GM23338 (cell line): ENCODE results near the gene NECTIN3. TPM values are rescaled to one million over a fixed set of nuclear protein-coding genes. Genes with fewer than 3 reads are reported as not detected.
A peak's percentile ranks its signal among the peaks of the same experiment; 100 is the strongest.

Source experiments
- ATAC-seq: fragments of 200-7000 bp; cut with Tn5 transposase; 3 replicates; pipeline ENCODE4 v1.9.1; 2020
- DNase-seq: peaks from one replicate; pipeline ENCODE4 v3.0.0-alpha.2; 2015; ENCODE audit warnings: low spot score
- H2AFZ ChIP-seq: fragments of 200-600 bp; sonication (generic); 2 replicates; pipeline ENCODE4 v1.8.0; 2016; ENCODE audit warnings: antibody characterized with exemption, mild to moderate bottlenecking, moderate library complexity
- H3F3A ChIP-seq: fragments of 200-600 bp; sonication (generic); replicated peaks from 2 replicates; pipeline ENCODE4 v1.8.0; 2017; ENCODE audit warnings: antibody characterized with exemption, mixed run types, low read depth
- H3K27ac ChIP-seq: fragments of 200-600 bp; sonication (generic); 2 replicates; pipeline ENCODE4 v1.6.1; 2016; ENCODE audit warnings: low read depth
- H3K27me3 ChIP-seq: fragments of 200-600 bp; sonication (generic); 2 replicates; pipeline ENCODE4 v1.8.0; 2016; ENCODE audit warnings: mild to moderate bottlenecking, mixed run types, moderate library complexity; ENCODE audit not compliant: insufficient read depth
- H3K36me3 ChIP-seq: fragments of 200-600 bp; sonication (generic); 2 replicates; pipeline ENCODE4 v1.8.0; 2016; ENCODE audit warnings: mild to moderate bottlenecking; ENCODE audit not compliant: insufficient read depth
- H3K4me1 ChIP-seq: fragments of 200-600 bp; sonication (generic); 2 replicates; pipeline ENCODE4 v1.8.0; 2016; ENCODE audit warnings: mild to moderate bottlenecking, moderate library complexity; ENCODE audit not compliant: insufficient read depth
- H3K4me2 ChIP-seq: fragments of 200-600 bp; sonication (generic); 2 replicates; pipeline ENCODE4 v1.7.1; 2017; ENCODE audit warnings: mixed run types
- H3K4me3 ChIP-seq: fragments of 200-600 bp; sonication (generic); 2 replicates; pipeline ENCODE4 v1.6.1; 2016; ENCODE audit warnings: mixed run types
- H3K79me2 ChIP-seq: fragments of 200-600 bp; sonication (generic); replicated peaks from 2 replicates; pipeline ENCODE4 v1.8.0; 2017; ENCODE audit warnings: mild to moderate bottlenecking; ENCODE audit not compliant: insufficient read depth
- H3K9me2 ChIP-seq: fragments of 200-600 bp; sonication (generic); 2 replicates; pipeline ENCODE4 v1.8.0; 2017; ENCODE audit not compliant: insufficient read depth
- H4K20me1 ChIP-seq: fragments of 200-600 bp; sonication (generic); replicated peaks from 2 replicates; pipeline ENCODE4 v1.8.0; 2017; ENCODE audit warnings: mild to moderate bottlenecking; ENCODE audit not compliant: insufficient read depth
- H3K27ac Mint-ChIP-seq: 2 replicates; pipeline ENCODE4 v1.8.0; 2020; ENCODE audit warnings: inconsistent platforms, mild to moderate bottlenecking, moderate library complexity, mixed read lengths
- H3K27me3 Mint-ChIP-seq: 3 replicates; pipeline ENCODE4 v1.8.0; 2022; ENCODE audit warnings: low read depth, mild to moderate bottlenecking, moderate library complexity, mixed read lengths, inconsistent platforms; ENCODE audit not compliant: insufficient read depth, poor library complexity
- H3K36me3 Mint-ChIP-seq: 3 replicates; pipeline ENCODE4 v1.8.0; 2021; ENCODE audit warnings: low read depth, mild to moderate bottlenecking, inconsistent platforms, moderate library complexity, mixed read lengths
- H3K4me1 Mint-ChIP-seq: 3 replicates; pipeline ENCODE4 v1.8.0; 2020; ENCODE audit warnings: mild to moderate bottlenecking, inconsistent platforms, mixed read lengths
- H3K4me3 Mint-ChIP-seq: 3 replicates; pipeline ENCODE4 v1.8.0; 2021; ENCODE audit warnings: moderate library complexity, mild to moderate bottlenecking, inconsistent platforms, mixed read lengths
- H3K9me3 Mint-ChIP-seq: 3 replicates; pipeline ENCODE4 v1.8.0; 2020; ENCODE audit warnings: moderate library complexity, mild to moderate bottlenecking, inconsistent platforms, mixed read lengths
- CREB1 ChIP-seq: fragments of 250-450 bp; sonication (Bioruptor Pico); IDR thresholded peaks from 2 replicates; pipeline ENCODE4 v1.5.0; 2020; ENCODE audit warnings: low read depth, mild to moderate bottlenecking, moderate library complexity
- EZH2 ChIP-seq: fragments of 200-600 bp; sonication (generic); IDR thresholded peaks from one replicate; pipeline ENCODE4 v1.8.0; 2017; ENCODE audit warnings: antibody characterized with exemption, mild to moderate bottlenecking, low read depth; ENCODE audit not compliant: unreplicated experiment
- POLR2AphosphoS5 ChIP-seq: IDR thresholded peaks from 2 replicates; pipeline ENCODE4 v1.6.1; 2016; ENCODE audit warnings: antibody characterized with exemption, low read depth
- STAT1 ChIP-seq: IDR thresholded peaks from one replicate; pipeline ENCODE4 v1.6.1; 2016; ENCODE audit warnings: antibody characterized with exemption; ENCODE audit not compliant: unreplicated experiment
- ZNF114 ChIP-seq: fragments of 250-450 bp; sonication (Bioruptor Pico); IDR thresholded peaks from 2 replicates; pipeline ENCODE4 v1.5.0; 2020; ENCODE audit warnings: mild to moderate bottlenecking, moderate library complexity
- ZNF462 ChIP-seq: fragments of 250-450 bp; sonication (Bioruptor Pico); IDR thresholded peaks from 2 replicates; pipeline ENCODE4 v1.5.0; 2020; ENCODE audit warnings: mild to moderate bottlenecking, moderate library complexity
- polyA plus RNA-seq: library from polyadenylated mRNA; unstranded; fragments of >200 nt; fragmentation: Nextera tagmentation; extraction: Ambion mirVana; gene quantifications from 2 replicates; pipeline ENCODE4 v1.2.1, GENCODE V29; 2016
- total RNA-seq: library from RNA; depleted of rRNA; stranded (reverse); fragments of >200 nt; shearing (Covaris generic); gene quantifications from 2 replicates; pipeline ENCODE4 v1.2.3, GENCODE V29; 2014

NECTIN3 gene
- total and polyA plus RNA-seq, 2 experiments from 2014 or later: 16.0 to 48.2 TPM

GRCh38 chr3:111173328-111173900 lies 101.8 kb downstream of the NECTIN3 start:
- Histone ChIP-seq H3K9me2 (no peaks in the 10 kb centered on the region), H3K36me3 (no peaks in the 10 kb centered on the region), H3K4me1 (no peaks in the 10 kb centered on the region), H3K27ac (no peak overlapping the region), H3F3A (no peaks in the 10 kb centered on the region), H2AFZ (no peak overlapping the region), H3K27me3 (no peaks in the 10 kb centered on the region), H3K4me3 (no peak overlapping the region), H4K20me1 (no peaks in the 10 kb centered on the region), H3K79me2 (no peaks in the 10 kb centered on the region), H3K4me2 (no peak overlapping the region)
- Mint-ChIP-seq H3K27ac (peak overlapping the region; percentile 33; the same call in 1 of the 2 replicates), H3K27me3 (peaks cover 2% of the 10 kb centered on the region), H3K4me3 (no peak overlapping the region), H3K36me3 (peaks cover 26% of the 10 kb centered on the region), H3K4me1 (peaks cover 18% of the 10 kb centered on the region), H3K9me3 (no peaks in the 10 kb centered on the region)
- ATAC-seq (peak; percentile 99), DNase-seq (peak; percentile 70)
- TF ChIP-seq ZNF462 (CRISPR knock-in tag) (peak; percentile 65; the same call in 1 of the 2 replicates), EZH2 (no peak)

GRCh38 chr3:111173906-111174305 lies 102.3 kb downstream of the NECTIN3 start:
- ATAC-seq (no peak), DNase-seq (no peak)
- Histone ChIP-seq H3K4me2 (no peak overlapping the region), H3K4me3 (no peak overlapping the region), H3K27me3 (no peaks in the 10 kb centered on the region), H3F3A (no peaks in the 10 kb centered on the region), H3K36me3 (no peaks in the 10 kb centered on the region), H3K4me1 (no peaks in the 10 kb centered on the region), H2AFZ (no peak overlapping the region), H3K9me2 (no peaks in the 10 kb centered on the region), H3K27ac (no peak overlapping the region), H4K20me1 (no peaks in the 10 kb centered on the region), H3K79me2 (no peaks in the 10 kb centered on the region)
- TF ChIP-seq ZNF114 (CRISPR knock-in tag) (no peak), POLR2AphosphoS5 (no peak), STAT1 (no peak), CREB1 (CRISPR knock-in tag) (no peak), ZNF462 (CRISPR knock-in tag) (no peak)
- H3K4me3 Mint-ChIP-seq: no peak overlapping the region
- peaks cover 26% of the 10 kb centered on the region for H3K36me3 Mint-ChIP-seq
- no peaks in the 10 kb centered on the region for H3K9me3 Mint-ChIP-seq
- 0 out of 2 replicates have a peak overlapping the region, but pooled peaks have one; percentile 5 for H3K27ac Mint-ChIP-seq
- peaks cover 2% of the 10 kb centered on the region for H3K27me3 Mint-ChIP-seq
- H3K4me1 Mint-ChIP-seq: peaks cover 18% of the 10 kb centered on the region
